ENCODE results near the gene NELL1.

DNA sequence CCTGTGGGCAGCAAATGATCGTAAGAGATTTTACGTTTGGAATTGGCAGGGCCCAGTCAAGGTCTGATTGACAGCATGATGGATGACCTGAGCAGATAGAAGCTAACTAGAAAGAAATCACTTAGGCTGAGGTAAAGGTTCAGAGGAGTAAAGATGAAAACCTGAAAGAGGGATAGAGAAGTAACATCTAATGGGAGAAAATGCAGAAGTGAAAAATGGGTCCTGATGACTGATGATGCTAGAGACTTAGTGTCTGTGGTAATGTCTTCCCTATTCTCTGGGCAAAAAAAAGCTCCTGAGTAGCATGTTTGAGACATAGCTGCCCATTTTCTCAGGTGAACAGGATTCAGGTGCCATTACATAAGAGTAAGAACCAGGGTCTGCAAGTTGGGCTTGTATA lies 894.7 kb downstream of the NELL1 start:
- TF ChIP-seq, protein P1, sequence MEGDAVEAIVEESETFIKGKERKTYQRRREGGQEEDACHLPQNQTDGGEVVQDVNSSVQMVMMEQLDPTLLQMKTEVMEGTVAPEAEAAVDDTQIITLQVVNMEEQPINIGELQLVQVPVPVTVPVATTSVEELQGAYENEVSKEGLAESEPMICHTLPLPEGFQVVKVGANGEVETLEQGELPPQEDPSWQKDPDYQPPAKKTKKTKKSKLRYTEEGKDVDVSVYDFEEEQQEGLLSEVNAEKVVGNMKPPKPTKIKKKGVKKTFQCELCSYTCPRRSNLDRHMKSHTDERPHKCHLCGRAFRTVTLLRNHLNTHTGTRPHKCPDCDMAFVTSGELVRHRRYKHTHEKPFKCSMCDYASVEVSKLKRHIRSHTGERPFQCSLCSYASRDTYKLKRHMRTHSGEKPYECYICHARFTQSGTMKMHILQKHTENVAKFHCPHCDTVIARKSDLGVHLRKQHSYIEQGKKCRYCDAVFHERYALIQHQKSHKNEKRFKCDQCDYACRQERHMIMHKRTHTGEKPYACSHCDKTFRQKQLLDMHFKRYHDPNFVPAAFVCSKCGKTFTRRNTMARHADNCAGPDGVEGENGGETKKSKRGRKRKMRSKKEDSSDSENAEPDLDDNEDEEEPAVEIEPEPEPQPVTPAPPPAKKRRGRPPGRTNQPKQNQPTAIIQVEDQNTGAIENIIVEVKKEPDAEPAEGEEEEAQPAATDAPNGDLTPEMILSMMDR (IDR thresholded peaks at IDR 0.05), result no peak
- no peak for TF ChIP-seq POLR2A (IDR thresholded peaks at IDR 0.05)
